HG03354 (cell line): ENCODE results near the gene DZANK1.
"Not testable (repeated sequence)": the region's sequence is repeated elsewhere in the genome, so short reads cannot be mapped to it uniquely, and the experiment has no call there.

Experiments used
- ATAC-seq: cut with Tn5 transposase; IDR thresholded peaks from one replicate; pipeline ENCODE4 v1.9.1; 2021; ENCODE audit warnings: mild to moderate bottlenecking; ENCODE audit not compliant: unreplicated experiment, poor library complexity, severe bottlenecking

The DZANK1 gene

DNA sequence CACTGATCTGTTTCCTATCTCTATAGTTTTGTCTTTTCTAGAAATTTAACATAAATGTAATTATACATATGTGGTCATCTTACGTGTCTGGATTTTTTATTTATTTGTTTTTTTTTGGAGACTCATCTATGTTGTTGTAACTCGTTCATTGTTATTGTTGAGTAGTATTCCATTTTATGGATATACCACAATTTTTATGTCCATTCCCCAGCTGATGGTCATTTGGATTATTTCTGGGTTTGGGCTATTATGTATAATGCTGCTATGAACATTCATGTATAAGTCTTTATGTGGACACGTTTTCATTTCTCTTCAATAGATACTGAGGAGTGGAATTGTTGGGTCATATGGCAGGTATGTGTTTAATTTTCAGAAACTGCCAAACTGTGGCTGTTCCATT lies 10.2 kb downstream of the DZANK1 start:
- ATAC-seq: no peak

DNA sequence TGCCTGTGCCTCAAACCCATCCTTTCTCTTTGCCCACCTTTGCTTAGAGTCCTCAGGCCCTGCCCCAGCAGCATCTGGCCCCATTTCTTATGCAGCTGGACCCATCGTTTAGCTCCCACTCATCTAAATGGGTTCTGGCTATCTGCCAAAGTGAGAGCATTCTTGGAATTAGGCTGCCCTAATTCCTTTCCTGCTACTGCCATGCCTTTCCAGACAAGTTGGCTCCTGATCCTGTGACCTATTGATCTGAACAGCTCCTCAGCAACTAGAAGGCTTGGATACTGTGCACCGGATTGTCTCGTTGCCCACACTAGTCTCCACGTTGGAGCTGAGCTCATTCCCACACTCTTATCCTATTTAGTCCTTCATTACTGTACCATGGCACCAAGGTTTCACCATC lies 22.9 kb downstream of the DZANK1 start:
- ATAC-seq: no peak

DNA sequence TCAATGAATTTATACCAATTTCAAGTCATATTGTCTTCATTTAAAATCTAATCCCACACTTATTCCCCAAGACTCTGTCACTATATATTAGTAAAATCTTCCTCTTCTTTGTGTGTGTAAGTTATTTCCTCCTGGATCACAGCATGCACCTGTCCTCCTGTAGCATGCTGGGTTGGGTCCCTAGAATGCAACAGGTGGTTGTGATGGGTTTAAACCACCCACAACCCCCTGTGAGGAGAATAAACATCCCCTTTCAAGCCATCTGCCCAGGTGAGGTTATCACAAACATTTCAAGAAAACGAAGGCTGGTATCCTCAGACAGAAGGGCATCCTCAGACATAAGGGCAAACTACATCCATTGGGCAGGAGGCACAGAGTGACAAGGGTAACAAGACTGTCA lies 26.4 kb downstream of the DZANK1 start:
- no peak for ATAC-seq

GRCh38 chr20:18436847-18437246 lies 30.0 kb downstream of the DZANK1 start:
- no peak for ATAC-seq

DNA sequence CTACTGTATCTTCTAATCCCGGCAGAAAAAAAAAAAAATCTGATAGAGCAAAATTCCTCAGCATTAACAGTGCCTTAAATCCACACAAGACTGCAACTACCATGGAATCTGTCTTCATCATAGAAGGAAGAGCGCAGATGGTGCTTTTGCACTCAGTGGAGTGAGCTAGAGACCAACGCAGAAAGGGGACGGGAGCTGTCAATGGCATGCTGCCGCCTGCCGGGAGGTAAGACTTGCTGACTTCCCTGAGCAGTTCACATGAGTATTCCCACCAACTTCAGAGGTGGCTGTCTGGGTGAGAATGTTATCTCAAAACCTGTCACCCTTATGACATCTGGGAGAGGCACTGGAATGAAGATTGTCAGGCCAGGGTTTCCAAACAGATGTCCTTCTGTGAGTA lies 35.6 kb downstream of the DZANK1 start:
- no peak for ATAC-seq

DNA sequence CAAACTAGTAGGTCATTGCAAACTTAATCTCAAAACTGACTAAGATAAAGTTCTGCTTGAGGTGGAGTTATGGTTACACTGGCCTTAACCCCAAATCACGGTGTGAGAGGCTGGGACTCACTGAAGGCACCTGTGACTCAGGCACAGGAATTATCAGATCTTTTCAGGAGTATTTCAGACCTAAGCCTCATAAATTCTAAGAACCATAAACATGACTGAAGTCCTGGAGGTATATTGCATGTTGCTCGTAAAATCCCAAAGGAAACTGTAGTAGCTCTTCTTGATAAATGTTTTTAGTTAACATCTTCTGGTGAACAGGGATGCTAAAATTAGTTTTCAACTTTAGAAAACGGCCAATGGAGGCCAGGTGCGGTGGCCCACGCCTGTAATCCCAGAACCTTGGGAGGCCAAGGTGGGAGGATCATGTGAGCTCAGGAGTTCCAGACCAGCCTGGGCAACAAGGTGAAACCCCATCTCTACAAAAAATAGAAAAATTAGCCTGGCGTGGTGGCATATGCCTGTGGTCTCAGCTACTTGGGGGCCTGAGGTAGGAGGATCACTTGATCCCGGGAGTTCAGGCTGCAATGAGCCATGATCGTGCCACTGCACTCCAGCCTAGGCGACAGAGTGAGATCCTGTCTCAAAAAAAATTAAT lies 36.5 kb downstream of the DZANK1 start:
- ATAC-seq: no peak

DNA sequence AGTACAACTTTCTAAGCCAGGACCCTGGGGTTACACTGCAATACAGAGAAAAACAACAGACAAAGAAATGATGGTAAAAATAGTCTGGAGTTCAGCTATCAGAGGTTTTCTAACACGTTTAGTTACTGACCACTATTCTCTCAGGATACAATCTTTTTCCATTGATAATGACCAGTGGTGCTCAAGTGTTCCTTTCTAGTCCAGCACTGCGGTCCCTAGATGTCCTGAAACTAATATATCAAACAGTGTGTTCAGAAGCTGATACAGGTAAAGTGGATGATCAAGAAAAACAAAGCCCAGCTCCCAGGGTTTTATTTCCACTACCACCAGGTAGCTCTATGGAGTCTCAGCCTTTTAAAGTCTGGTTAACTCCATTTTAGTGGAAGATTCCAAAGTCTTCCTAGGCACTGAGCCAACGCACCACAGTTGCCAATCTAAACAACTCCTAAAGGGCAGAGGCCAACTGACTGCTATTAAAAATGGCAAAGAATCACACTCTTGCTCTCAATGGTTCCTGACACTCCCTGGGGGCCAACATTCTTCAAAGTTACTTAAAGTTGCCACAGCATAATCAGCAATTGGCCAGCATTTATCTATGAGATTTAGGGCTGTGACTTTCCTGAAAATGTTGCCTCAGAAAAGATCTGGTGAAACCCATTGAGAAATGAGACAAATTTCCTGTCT lies 38.2 kb downstream of the DZANK1 start:
- ATAC-seq: no peak

GRCh38 chr20:18427214-18427613 lies 39.6 kb downstream of the DZANK1 start:
- ATAC-seq: no peak

- ATAC-seq: no peak
Measured at GRCh38 chr20:18421608-18422007, 45.2 kb downstream of the DZANK1 start.

- ATAC-seq: no peak
Measured at GRCh38 chr20:18416486-18416885, 50.3 kb downstream of the DZANK1 start.

DNA sequence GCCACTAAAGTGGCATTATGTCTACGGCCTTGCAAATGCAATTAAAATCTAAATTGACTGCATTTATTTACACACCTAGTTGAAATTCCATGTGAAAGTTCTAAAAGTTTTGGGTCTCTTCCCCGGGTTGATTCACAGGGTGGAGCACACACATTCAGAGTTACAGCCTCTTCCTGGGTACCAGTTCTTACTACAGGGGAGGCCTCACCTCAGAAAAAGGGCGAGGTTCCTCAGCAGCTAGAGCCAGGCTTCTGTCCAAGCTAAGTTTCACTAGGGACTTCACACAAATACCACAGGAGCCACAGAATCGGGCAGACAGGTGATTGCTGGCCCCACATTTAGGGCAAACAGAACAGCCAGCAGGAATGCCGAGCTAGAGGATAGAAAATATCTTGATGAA lies 52.7 kb downstream of the DZANK1 start:
- no peak for ATAC-seq

DNA sequence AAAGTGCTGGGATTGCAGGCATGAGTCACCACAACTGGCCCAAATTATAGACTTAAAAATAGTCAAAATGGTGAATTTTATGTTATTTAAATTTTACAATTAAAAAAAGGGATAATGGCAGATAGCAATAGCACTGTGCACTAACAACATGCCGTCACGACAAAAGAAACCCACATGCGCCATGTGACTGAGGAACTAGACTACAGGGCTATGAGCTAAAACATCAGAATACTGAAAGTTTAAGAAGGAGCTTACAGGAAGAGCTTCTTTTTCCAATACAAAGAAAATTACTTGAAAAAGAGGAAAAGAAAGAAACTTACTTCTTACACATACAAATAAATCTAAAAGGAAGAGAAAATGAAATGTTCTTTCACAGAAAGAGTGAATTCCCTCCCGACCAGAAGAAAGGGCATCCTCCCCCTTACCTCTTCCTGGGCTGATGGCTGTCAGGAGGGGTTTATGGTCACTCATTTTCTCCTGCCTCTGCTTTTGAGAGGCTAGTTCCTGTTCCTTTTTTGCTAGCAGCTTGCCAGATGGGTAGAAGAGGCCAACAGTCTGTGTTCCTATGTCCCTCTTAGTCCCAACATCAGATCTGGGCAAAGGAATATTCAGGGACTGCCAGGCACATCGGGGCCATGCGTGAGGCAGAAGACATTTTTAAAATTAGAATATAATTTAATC lies 54.5 kb downstream of the DZANK1 start:
- peak; percentile 29 for ATAC-seq

DNA sequence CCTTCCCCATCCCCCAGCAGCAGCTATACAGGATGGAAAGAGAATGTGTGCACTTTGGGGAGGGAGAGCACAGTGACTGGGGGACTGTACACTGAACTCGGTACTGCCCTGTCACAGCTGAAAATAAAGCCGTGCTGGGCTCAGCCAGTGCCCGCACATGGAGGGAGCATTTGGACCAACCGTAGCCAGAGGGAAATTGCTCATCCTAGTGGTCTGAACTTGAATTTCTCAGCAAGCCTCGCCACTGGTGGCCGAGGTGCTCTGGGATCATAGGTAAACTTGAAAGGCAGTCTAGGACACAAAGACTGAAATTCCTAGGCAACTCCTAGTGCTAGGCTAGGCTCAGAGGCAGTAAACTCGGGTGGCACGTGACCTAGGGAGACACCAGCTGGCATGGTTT lies 61.0 kb downstream of the DZANK1 start:
- ATAC-seq: no peak

- ATAC-seq: no peak
Measured at GRCh38 chr20:18404172-18404571, 62.7 kb downstream of the DZANK1 start.

GRCh38 chr20:18403269-18403668 lies 63.6 kb downstream of the DZANK1 start:
- no peak for ATAC-seq

- no peak for ATAC-seq
Measured at GRCh38 chr20:18401305-18401704, 65.5 kb downstream of the DZANK1 start.

DNA sequence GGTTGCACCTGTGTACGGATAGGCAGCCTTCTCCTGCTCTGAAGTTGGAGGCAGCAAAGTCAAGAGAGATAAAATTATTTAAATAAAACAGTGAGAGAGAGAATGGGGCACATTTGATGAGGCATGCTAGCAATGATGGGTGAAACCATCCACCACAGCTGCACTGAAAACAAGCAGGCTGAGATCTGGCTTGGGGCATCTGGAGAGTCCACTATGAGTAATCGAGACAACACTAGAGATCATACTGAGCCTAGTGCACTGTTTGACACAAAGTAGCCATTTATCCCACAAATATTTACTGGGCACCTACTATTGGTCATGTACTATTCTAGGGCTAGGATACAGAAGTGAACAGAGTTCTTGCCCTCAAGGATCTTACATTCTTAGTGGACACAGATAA lies 66.4 kb downstream of the DZANK1 start:
- no peak for ATAC-seq

- ATAC-seq: not testable (repeated sequence)
Measured at GRCh38 chr20:18398713-18399112, 68.1 kb downstream of the DZANK1 start.

DNA sequence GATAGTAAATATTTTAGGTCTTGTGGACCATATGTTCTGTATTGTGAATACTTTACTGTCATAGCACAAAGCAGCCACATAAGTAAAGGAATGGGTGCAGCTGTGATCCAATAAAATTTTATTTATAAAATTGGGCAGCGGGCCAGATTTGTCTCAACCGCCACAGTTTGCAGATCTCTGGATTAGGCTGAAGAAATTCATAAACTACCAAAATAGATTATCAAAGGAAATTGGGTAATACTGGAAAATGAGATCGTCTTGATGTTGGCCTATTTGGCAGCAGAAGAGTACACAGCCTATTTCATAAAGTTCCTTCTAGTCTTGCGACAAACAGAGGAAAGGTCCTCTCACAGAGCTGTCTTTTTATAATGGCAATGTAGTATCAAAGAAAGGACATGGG lies 69.8 kb downstream of the DZANK1 start:
- no peak for ATAC-seq

DNA sequence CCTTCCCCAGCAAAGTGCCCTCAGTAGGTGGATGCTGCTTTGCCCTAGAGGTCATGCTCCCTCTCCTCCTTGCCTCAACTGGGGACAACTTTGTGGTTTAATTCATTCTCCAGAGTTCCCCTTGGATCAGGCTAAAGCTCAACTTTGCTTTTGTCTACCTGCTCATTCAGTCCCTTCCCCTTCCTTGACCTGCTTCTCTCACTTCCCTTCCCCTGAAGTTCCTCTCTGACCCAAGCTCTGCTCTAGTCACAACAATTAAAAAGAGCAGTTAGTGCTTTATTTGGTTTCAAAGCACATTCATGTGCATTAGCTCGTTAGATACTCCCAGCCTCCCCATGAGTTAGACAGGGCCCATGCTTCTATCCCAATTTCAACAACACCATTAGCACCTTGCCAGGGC lies 71.3 kb downstream of the DZANK1 start:
- ATAC-seq: no peak

DNA sequence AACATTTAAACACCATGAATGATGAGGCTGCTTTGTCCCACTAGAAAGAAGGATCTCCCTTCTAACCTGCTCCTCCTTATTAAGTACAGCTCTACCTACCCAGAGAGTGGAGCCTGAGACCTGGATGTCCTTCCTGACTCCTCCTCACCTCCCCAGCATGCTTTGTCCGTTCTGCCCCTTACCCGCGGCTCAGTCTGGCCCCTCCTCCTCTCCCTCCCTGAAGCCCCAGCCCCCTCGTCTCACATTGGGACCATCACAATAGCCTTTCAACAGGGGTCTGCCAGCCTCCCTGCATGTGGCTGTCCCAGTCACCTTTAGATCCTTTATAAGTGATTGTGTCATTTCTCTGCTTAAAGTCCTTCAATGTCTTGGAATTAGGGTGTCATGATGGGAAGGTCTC lies 72.5 kb downstream of the DZANK1 start:
- no peak for ATAC-seq
